ENCODE data around the gene DPEP2NB. TPM values are rescaled to one million over a fixed set of nuclear protein-coding genes. Genes with fewer than 3 reads are reported as not detected.
A peak's percentile ranks its signal among the peaks of the same experiment; 100 is the strongest.

The DPEP2NB gene
- total RNA-seq, 1 experiment from 2014 or later: not detected

- peaks cover 30% of the 10 kb centered on the region for H3K27me3 Mint-ChIP-seq (ENCODE audit: unreplicated experiment)
- CTCF ChIA-PET: no interaction called here
- no peak for DNase-seq
- no peaks in the 10 kb centered on the region for H3K9me3 Mint-ChIP-seq (ENCODE audit: low read depth, unreplicated experiment)
- no peaks in the 10 kb centered on the region for H3K36me3 Mint-ChIP-seq (ENCODE audit: insufficient read depth, unreplicated experiment)
- intact Hi-C loops (cut with micrococcal nuclease; ENCODE audit: unreplicated experiment): loop anchor here (1.0 to 10.0 kb wide), 2 partner anchors 48 to 232 kb away; no protein-coding TSS in a partner anchor
- peak overlapping the region; percentile 51 for H3K4me3 Mint-ChIP-seq (ENCODE audit: low read depth, unreplicated experiment)
- BruUV-seq (replicated peaks): no TSS peak
- TF ChIP-seq CTCF (IDR thresholded peaks at IDR 0.05; ENCODE audit: unreplicated experiment): no peak
- no peak overlapping the region for H3K27ac Mint-ChIP-seq (ENCODE audit: unreplicated experiment)
- H3K4me1 Mint-ChIP-seq (ENCODE audit: low read depth, unreplicated experiment): peaks cover 6% of the 10 kb centered on the region
Measured at GRCh38 chr16:67992661-67993206, 23.0 kb downstream of the DPEP2NB start.

- TF ChIP-seq CTCF (IDR thresholded peaks at IDR 0.05; ENCODE audit: unreplicated experiment): no peak
- Mint-ChIP-seq H3K27ac (ENCODE audit: unreplicated experiment) (no peak overlapping the region), H3K4me1 (ENCODE audit: low read depth, unreplicated experiment) (peaks cover 9% of the 10 kb centered on the region), H3K4me3 (ENCODE audit: low read depth, unreplicated experiment) (no peak overlapping the region), H3K27me3 (ENCODE audit: unreplicated experiment) (peaks cover 34% of the 10 kb centered on the region), H3K9me3 (ENCODE audit: low read depth, unreplicated experiment) (no peaks in the 10 kb centered on the region), H3K36me3 (ENCODE audit: insufficient read depth, unreplicated experiment) (no peaks in the 10 kb centered on the region)
- no TSS peak for BruUV-seq (replicated peaks)
- intact Hi-C loops (cut with micrococcal nuclease; ENCODE audit: unreplicated experiment): loop anchor here (10.0 kb wide), 1 partner anchor 235 kb away; no protein-coding TSS in a partner anchor
- DNase-seq: no peak
- CTCF ChIA-PET: no interaction called here
Measured at GRCh38 chr16:67990018-67990386, 25.7 kb downstream of the DPEP2NB start.

GRCh38 chr16:67989322-67990017, 26.2 kb downstream of the DPEP2NB start:
- CTCF ChIA-PET: no interaction called here

GRCh38 chr16:67988675-67989074, 27.0 kb downstream of the DPEP2NB start:
- CTCF ChIA-PET: no interaction called here
- Mint-ChIP-seq H3K36me3 (ENCODE audit: insufficient read depth, unreplicated experiment) (no peaks in the 10 kb centered on the region), H3K27ac (ENCODE audit: unreplicated experiment) (no peak overlapping the region), H3K9me3 (ENCODE audit: low read depth, unreplicated experiment) (no peaks in the 10 kb centered on the region), H3K27me3 (ENCODE audit: unreplicated experiment) (peaks cover 34% of the 10 kb centered on the region), H3K4me1 (ENCODE audit: low read depth, unreplicated experiment) (peaks cover 11% of the 10 kb centered on the region), H3K4me3 (ENCODE audit: low read depth, unreplicated experiment) (no peak overlapping the region)
- BruUV-seq (replicated peaks): no TSS peak
- TF ChIP-seq CTCF (IDR thresholded peaks at IDR 0.05; ENCODE audit: unreplicated experiment): no peak
- intact Hi-C loops (cut with micrococcal nuclease; ENCODE audit: unreplicated experiment): no loop called here
- no peak for DNase-seq

More at GRCh38 chr16:67989322-67990017, 26.2 kb downstream of the DPEP2NB start:
- BruUV-seq (replicated peaks): no TSS peak
- Mint-ChIP-seq H3K9me3 (ENCODE audit: low read depth, unreplicated experiment) (no peaks in the 10 kb centered on the region), H3K27me3 (ENCODE audit: unreplicated experiment) (peaks cover 34% of the 10 kb centered on the region), H3K36me3 (ENCODE audit: insufficient read depth, unreplicated experiment) (no peaks in the 10 kb centered on the region), H3K4me1 (ENCODE audit: low read depth, unreplicated experiment) (peaks cover 13% of the 10 kb centered on the region), H3K27ac (ENCODE audit: unreplicated experiment) (no peak overlapping the region), H3K4me3 (ENCODE audit: low read depth, unreplicated experiment) (no peak overlapping the region)
- DNase-seq: no peak
- intact Hi-C loops (cut with micrococcal nuclease; ENCODE audit: unreplicated experiment): loop anchor here (10.0 kb wide), 1 partner anchor 235 kb away; no protein-coding TSS in a partner anchor
- TF ChIP-seq CTCF (IDR thresholded peaks at IDR 0.05; ENCODE audit: unreplicated experiment): no peak

All from Calu3 (cell line).